NCI-H2227 treated with DMSO at 0.1 percent for 48 hours (cell line): Measurements from ENCODE around the gene ABHD15.

ENCODE experiments used
- DNase-seq: peaks from one replicate; lab custom pipeline; 2025; lab: John Stamatoyannopoulos, UW

Gene ABHD15, protein sequence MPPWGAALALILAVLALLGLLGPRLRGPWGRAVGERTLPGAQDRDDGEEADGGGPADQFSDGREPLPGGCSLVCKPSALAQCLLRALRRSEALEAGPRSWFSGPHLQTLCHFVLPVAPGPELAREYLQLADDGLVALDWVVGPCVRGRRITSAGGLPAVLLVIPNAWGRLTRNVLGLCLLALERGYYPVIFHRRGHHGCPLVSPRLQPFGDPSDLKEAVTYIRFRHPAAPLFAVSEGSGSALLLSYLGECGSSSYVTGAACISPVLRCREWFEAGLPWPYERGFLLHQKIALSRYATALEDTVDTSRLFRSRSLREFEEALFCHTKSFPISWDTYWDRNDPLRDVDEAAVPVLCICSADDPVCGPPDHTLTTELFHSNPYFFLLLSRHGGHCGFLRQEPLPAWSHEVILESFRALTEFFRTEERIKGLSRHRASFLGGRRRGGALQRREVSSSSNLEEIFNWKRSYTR

DNA sequence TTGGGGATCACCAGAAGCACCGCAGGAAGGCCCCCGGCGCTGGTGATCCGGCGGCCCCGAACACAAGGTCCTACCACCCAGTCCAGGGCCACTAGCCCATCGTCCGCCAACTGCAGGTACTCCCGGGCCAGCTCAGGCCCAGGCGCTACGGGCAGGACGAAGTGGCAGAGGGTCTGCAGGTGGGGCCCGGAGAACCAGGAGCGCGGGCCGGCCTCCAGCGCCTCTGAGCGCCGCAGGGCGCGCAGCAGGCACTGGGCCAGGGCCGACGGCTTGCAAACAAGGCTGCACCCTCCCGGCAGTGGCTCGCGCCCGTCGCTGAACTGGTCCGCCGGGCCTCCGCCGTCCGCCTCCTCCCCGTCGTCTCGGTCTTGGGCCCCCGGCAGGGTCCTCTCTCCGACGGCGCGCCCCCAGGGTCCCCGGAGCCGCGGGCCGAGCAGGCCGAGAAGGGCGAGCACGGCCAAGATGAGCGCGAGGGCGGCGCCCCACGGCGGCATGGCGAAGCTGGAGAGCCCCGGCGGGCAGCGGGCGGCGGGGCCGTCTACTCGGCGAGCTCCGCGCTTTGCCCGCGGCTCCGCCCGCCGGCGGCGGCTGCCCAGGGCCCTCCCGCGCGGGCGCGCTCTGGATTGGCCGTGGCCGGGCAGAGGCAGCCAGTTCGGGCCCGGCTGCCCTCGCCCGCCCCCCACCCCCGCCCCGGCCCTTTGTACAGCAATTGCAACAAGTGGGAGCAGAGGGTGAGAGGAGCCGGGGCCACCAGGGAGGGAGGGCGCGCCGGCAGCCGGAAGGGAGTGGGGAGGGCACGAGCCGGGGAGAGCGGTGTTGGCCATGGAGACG, at the start of gene ABHD15:
TSS of gene ABHD15 (minus strand) at position 565 of the 831 bp plus-strand sequence. CDS start at position 494, 71 bp downstream.
- peak; percentile 18 for DNase-seq

DNA sequence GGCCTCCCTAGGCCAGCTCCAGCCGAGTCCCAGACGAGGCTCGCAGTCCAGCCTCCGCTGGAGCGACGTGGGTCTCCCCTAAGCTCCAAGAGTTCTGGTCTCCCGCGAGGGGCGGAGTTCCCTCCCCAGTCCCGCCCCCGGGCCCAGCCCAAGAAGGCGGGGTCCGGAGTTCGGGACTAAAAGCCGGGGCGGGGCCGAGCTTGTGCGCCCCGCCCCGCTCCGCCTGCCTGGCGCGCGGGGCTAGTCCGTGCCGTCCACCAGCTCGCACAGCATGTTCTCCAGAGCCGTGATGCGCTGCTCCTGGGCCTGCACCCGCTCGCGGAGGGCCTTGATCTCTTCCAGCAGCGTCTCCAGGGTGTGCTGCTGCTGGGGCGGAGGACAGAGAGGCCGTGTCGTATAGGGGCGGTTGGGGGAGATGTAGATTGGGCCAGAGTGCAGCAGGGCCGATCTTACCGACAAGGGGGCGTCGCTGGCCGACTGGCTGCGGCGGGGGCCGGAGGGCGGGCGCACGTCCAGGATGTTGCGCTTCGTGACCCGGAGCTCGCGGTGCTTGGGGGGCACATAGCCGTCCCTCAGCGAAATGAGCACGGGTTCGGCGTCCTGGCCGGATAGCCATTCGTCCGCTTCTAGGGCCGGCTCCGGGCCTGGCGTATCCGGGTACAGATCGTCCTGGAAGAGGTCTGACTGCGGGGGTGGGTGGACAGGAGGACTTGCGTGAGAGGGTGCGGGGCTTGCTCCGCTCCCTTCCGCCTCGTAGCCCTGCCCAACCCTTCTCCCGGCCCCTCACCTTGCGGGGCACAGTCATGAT, 48.9 kb upstream of the ABHD15 start:
- DNase-seq, result no peak

DNA sequence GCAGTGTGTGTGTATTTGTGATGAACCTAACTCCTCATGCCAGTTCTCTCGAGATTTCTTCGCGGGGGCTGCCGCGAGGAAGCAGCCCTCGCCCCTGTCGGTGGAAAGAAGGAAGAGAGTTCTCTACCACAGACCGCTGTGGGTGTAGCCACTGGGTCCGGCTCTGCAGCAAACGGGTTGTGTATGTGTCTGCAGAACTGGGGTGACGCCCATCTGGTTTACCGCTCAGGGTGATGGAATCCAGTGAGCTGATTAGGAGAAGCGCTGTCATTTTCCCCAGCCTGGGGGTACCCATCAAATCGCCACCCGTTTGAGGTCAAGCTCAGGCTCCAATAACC, 48.2 kb upstream of the ABHD15 start:
- DNase-seq, result no peak

DNA sequence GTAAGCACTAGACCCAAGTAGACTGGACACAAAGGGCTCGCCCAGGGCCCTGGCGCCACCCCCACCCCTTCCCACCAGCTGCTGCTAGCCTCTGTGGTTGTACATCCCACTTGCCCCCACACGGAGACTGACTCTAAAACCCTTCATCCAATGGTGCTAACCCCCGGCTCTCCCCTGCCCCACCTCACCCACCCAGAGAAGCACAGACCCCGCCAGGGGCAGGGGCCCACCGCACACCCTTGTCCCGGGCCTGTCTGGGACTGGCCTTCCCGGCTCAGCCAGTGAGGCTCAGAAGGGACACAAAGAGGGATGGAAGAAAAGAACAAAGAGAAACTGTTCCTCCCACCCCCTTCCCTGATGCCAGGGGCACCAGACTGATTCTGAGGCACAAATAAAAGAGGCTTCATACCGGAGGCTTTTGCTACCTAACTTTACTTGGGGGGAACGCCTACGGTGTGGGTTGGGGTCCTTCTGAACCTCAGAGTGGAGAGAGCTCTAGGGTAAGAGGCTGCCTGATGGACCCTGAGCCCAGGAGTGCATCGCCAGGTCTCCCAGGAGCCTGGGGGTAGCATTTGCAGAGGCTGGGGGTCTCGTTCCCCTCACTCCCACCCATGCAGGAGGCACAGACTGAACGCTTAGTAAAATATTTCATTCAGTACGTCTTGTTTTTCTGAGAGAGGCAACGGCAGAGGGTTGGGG, 47.7 kb upstream of the ABHD15 start:
- DNase-seq, result no peak

DNA sequence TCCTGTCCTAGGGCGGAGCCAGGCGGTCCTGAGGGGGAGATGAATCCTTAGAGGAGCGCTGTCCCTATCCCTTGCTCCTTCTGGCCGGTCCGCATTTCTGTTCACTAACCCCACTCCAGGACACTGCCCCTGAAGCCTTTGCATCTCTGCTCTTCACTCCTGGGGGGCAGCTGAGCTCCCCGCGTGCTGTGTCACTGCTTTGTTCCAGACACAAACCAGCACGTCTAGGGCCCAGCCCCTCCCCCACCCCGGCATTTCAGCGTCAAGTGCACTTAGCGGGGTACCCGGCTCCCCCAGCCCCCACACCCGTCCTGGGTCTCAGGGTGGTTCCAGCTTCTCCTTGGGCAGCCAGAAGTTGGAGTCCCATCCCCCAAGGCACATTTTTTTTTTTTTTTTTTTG, 47.0 kb upstream of the ABHD15 start:
- no peak for DNase-seq

DNA sequence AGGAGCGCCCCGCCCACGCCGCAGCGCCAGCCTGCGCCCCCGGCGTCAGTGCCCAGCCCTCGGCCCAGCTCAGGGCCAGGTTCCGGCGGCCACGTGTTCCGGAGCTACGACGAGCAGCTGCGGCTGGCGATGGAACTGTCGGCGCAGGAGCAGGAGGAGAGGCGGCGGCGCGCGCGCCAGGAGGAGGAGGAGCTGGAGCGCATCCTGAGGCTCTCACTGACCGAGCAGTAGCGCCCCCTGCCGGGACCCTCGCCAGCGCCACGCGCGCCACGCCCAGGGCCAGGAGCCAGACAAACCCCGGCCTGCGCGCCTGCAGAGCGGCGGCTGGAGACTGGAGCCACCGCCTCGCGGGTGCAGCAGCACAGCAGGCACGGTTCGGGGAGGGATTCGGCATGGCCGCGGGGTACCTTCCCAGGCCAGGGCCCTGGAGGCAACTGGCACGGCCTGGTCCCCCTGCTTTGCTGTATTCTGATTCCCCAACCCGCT, 46.6 kb upstream of the ABHD15 start:
- DNase-seq, result no peak

DNA sequence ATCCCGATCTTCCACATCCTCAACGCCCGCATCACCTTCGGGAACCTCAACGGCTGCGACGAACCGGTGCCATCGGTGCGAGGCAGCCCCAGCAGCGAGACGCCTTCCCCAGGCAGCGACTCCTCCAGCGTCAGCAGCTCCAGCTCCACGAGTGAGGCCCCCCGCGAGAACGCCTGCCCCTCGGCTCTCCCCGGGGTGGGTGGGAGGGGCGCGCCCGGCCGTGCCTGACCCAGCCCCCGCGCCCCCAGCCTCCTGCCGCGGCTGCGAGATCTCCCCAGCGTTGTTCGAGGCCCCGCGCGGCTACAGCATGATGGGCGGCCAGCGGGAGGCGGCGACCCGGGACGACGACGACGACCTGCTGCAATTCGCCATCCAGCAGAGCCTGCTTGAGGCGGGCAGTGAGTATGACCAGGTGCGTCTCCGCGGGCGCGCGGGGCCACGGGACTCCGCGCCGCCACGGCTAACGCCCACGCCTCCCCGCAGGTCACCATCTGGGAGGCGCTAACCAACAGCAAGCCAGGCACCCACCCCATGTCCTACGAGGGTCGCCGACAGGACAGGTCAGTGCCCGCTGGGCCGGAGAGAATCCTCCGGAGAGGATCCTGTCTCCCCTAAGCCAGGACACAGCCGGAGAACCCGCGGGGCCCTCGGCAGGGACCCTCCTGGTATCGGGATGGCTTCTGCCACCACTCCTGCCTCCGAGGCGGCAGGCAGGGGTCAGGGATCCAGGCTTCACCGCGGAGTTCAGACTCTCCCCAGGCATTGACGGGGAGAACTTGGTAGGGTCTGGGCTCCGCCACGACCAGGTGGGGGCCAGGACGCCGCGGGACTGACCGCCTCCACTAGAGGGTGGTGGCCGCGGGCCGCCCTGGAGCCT, 45.8 kb upstream of the ABHD15 start:
- no peak for DNase-seq

DNA sequence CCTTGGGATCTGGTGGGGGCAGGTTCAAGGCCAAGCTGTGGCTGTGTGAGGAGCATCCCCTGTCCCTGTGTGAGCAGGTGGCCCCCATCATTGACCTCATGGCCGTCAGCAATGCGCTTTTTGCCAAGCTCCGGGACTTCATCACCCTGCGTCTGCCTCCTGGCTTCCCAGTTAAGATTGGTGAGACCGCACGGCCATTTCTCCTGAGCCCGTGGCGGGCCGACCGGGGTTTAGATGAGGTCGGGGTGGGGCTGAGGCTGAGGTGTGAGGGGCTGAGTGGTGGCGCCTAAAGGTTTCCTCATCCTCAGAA, 45.2 kb upstream of the ABHD15 start:
- no peak for DNase-seq

DNA sequence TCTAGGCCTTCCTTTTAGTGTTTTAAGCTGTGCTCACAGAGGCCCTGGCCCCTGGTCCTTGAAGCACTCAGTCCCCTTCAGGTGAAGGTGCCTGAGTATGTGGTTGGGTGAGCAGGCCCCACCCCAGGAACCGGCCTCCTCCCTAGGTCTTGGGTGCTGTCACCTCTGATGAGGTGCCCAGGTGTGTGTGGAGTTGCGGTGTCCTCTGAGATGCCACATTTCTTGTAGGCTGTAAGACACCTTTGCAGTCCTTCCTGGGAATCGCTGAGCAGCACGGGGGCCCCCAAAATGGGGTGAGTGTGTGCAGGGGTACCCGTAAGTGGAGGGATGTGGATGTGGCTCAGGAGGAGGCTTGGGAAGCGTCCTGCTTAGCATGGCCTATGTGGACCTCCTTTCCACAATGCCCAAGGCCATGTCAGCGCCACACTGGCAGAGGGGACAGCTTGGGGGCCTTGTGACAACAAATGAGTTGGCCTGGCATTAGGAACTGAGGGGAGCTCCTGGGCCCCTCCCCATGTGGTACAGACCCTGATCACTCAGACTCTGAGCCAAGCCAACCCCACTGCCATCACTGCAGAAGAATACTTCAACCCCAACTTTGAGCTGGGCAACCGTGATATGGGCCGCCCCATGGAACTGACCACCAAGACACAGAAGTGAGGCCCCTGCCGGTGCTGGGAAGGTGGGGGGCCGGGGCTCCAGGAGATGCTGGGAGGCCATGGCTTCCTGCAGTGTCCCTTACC, 44.7 kb upstream of the ABHD15 start:
- no peak for DNase-seq

DNA sequence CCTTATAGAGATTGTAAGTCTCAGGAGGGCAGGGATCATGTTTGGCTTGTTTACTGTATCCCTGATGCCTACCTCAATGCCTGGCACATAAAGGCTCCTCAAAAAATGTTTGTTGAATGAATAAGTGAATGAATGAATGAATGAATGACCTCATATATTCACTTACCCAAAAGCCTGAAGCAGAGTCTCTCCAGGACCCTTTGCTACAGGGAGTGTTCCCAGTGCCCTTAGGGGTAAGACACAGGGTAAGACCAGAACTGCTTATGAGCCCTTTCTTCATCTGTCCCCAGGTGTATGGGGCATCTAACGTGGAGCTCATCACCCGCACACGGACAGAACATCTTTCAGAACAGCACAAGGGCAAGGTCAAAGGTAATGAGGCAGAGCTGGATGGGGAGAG, 43.6 kb upstream of the ABHD15 start:
- no peak for DNase-seq

DNA sequence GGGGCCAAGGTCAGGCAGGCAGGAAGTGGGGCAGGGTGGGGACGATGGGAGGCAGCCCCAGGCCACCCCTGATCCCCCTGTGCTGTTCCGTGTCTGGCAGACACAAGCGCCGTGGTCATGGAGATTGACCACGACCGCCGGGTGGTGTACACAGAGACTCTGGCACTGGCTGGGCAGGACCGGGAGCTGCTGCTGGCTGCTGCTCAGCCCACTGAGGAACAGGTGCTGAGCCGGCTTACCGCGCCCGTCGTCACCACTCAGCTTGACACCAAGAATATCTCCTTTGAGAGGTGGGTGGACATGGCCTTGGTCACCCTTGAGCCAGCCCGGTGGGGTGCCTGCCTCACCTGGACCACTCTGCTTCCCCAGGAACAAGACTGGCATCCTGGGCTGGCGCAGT, 42.1 kb upstream of the ABHD15 start:
- DNase-seq, result no peak

DNA sequence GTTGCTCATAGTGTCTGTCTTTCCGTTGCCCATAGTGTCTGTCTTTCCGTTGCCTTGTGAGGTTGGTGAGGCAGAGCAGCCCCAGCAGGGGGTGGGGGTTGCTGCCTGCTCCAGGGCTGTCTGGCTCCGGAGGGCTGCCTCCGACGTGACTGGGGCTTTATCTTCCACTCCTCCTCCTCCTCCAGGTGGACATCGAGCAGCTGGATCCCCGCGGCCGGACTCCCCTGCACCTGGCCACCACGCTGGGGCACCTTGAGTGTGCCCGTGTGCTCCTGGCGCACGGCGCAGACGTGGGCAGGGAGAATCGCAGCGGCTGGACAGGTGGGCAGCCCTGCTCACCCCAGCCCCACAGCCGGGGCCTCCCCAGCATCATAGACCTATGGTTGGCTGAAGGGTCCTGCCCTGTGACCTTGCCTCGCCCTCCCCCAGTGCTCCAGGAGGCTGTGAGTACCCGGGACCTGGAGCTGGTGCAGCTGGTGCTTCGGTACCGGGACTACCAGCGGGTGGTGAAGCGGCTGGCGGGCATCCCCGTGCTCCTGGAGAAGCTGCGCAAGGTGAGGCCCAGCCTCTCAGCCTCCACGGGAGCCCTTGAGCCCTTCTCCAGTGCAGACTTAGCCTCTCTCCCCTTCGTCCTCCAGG, 40.8 kb upstream of the ABHD15 start:
- DNase-seq, result no peak

DNA sequence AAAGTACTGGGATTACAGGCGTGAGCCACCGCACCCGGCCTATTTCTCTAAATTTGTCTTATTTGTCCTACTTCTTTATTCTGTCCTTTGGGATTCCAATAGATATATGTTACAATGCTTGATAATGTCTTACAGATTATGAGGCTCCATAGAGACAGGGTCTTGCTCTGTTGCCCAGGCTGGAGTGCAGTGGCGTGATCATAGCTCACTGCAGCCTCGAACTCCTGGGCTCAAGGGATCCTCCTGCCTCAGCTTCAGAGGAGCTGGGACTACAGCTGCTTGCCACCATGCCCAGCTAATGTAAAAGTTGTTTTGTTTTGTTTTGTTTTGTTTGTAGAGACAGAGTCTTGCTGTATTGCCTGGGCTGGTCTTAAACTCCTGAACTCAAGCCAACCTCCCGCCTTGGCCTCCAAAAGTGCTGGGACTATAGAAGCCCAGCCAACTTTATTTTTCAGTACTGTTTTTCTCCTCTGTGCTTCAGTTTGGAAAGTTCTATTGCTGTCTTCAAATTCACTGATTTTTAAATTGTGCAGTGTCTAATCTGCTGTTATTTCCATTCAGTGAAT, 36.4 kb upstream of the ABHD15 start:
- DNase-seq, result no peak

DNA sequence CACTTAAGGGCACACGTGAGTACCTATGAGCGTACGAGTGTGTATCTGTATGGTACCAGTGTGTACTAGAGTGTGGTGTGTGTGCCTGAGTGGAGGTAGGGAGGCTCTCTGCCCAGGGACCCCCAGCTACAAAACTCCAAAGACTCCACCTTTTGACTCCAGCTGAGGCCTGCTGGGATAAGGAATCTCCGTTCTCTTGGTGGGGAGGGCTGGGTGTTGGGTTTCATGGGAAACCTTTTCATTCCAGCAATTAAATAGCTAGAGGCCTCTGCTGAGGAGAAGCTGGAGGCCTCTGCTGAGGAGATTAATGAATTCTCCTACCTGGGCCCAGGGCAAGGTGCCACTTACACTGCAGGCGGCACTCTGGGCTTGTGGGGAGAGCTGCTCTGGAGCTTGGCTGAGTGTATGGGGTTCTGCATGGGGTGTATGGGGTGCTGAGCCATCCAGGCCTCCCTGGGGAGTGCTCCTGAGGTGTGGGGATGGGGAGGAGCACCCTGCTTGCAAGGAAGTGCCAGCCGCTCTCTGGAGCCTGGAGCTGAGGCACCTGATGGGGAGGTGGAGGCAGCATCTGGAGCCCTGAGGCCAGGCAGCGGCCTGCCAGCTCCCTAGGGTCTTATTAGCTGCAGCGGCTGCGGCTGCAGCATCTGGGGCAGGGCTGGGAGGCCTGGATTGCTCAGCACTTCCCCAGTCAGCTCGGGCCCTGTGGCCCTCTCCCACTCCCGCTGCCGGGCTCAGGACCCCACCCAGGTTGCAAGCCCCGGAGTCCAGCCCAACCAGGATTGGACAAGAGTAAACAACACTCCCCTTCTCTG, 30.7 kb upstream of the ABHD15 start:
- no peak for DNase-seq

DNA sequence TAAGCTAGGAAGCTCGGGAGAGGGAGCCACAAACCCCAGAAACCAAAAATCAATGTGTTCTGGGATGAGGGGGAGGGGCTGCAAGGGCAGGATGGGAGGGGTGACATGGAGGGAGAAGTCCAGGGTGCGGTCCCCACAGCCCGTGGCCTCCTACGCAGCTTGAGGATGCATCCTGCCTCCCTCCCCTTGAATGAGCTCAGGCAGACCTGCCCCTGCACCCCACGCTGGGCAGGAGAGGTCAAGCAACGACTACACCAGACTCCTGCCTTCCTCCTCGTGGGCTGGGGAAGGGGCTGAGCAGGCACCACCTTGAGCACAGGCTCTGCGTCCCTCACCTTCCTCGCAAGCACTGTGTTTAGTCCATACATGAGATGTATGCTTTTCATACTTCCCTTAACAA, 30.0 kb upstream of the ABHD15 start:
- DNase-seq, result no peak

DNA sequence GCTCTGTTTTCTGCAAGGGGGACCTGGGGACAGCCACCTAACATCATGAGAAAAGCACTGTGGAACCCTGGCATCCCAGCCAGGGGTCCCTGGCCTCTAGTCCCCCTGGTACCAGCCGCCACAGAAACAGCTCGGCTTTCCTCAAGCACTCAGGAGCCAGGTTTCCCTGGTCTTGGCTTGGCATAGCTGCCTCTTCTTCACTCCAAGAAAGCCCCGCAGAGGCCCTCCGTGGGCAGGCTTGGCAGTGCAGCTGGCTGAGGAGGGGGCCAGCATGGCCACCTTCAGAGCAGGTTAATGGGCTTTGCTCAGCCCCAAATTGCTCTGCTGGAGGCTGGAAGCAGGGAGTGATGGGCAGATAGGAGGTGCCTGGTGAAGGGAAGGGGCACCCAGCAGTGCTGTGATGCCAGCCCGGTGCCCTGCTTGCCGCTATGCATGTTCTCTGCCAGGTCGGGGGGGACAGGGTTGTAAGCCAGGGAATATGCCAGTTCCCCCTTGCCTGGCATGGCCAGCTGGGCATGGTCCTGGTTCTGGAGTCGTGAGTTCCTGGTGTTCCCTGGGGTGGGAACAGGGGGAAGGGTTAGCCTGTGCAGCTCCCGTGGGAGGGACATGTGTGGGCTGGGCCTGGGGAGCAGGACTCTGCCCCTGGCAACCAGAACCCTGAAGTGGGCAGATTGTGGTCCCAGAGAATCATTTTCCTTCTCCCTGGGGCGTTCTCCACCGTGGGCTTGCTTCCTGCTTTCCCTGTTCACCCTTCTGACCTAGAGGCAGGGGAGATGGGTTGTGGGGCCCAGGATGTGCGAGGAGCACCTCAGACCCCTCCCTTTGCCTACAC, 29.3 kb upstream of the ABHD15 start:
- no peak for DNase-seq

DNA sequence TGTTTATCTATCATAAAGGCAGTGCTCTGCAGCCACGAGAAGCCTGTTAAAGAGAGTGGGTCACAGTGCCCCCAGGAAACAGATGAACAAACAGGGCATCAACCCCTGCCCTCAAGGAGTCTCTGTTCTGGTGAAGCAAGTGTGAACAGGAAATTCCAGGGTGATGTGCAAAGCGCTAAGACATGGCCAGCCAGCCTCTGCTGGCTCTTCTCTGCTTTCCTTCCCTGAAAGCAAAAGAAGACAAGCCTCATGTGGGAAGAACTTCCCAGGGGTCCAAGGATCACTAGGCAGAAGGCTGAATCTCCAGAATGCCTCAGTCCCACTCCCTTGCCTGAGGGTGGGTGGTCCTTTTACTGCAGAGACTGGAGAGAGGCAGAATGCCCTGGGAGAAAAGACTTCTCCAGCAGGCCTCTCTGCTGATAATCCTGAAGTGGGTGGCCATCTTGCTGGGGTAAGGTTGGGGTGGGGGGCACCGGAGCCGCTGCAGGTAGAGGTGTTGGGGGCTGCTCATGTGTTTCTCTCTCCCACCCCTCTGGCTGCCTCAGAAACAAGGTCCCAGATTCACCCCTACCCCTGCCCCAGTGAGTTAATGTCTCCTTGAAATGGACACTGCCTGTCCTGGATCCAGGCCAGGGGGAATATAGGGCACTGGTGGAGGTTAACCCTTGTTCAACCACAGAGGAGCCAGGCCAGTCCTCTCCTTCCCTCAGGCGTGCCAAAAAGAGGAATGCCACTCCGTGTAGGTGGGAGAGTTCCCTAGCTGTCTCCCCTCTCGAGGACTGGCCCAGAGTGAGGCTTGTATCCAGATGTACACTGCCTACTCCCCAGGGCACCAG, 28.5 kb upstream of the ABHD15 start:
- no peak for DNase-seq
